ENCODE measurements around the gene CACNA2D1. TPM values are rescaled to one million over a fixed set of nuclear protein-coding genes. Genes with fewer than 3 reads are reported as not detected.

Gene CACNA2D1
- total and polyA plus RNA-seq, 12 donors: 10.5 to 60.9 (median 35.9) TPM

GRCh38 chr7:82266081-82266480, 177.5 kb downstream of the CACNA2D1 start:
- Histone ChIP-seq H3K27me3 (no peaks in the 10 kb centered on the region), H3K4me1 (replicated peaks in 1 of 2) (peaks cover 0 to 7% of the 10 kb centered on the region in 2 donors), H3K9me3 (replicated peaks in 1 of 3) (no peaks in the 10 kb centered on the region), H3K36me3 (replicated peaks in 1 of 2) (no peaks in the 10 kb centered on the region), H3K4me3 (no peak overlapping the region), H3K27ac (no peak overlapping the region)
- no peak for TF ChIP-seq CTCF (IDR thresholded peaks at IDR 0.05)
- TF ChIP-seq POLR2A (IDR thresholded peaks at IDR 0.05): no peak
- DNase-seq: no peak
- intact Hi-C loops (cut with DNase I): no loop called here

- intact Hi-C loops (cut with DNase I): no loop called here
- WGBS, 4 donors: 68 to 87% (median 79%) methylated on average over 3 of the region's 3 CpGs
- H3K27me3 ChIP-seq: no peaks in the 10 kb centered on the region
- no peak for DNase-seq
- H3K9me3 ChIP-seq (replicated peaks in 1 of 3): no peaks in the 10 kb centered on the region
- no peak for TF ChIP-seq POLR2A (IDR thresholded peaks at IDR 0.05)
- no peak for TF ChIP-seq CTCF (IDR thresholded peaks at IDR 0.05)
- H3K36me3 ChIP-seq (replicated peaks in 1 of 2): no peaks in the 10 kb centered on the region
- H3K4me3 ChIP-seq: no peak overlapping the region
- peaks cover 0 to 7% of the 10 kb centered on the region in 2 donors for H3K4me1 ChIP-seq (replicated peaks in 1 of 2)
- no peak overlapping the region for H3K27ac ChIP-seq
Measured at GRCh38 chr7:82264783-82265305, 178.7 kb downstream of the CACNA2D1 start.

- no peaks in the 10 kb centered on the region for H3K9me3 ChIP-seq (replicated peaks in 1 of 3)
- WGBS, 4 donors: 71 to 77% (median 76%) methylated on average over 3 of the region's 3 CpGs
- H3K4me1 ChIP-seq (replicated peaks in 1 of 2): peaks cover 0 to 7% of the 10 kb centered on the region in 2 donors
Measured at GRCh38 chr7:82263920-82264782, 179.4 kb downstream of the CACNA2D1 start.

More at GRCh38 chr7:82263920-82264782, 179.4 kb downstream of the CACNA2D1 start:
- Histone ChIP-seq H3K4me3 (no peak overlapping the region), H3K27ac (no peak overlapping the region), H3K36me3 (replicated peaks in 1 of 2) (no peaks in the 10 kb centered on the region), H3K27me3 (no peaks in the 10 kb centered on the region)
- no peak for TF ChIP-seq POLR2A (IDR thresholded peaks at IDR 0.05)
- no peak for TF ChIP-seq CTCF (IDR thresholded peaks at IDR 0.05)
- intact Hi-C loops (cut with DNase I): no loop called here
- DNase-seq: no peak
